Measurements from ENCODE around the gene FREM1.
"Not testable (repeated sequence)": the region's sequence is repeated elsewhere in the genome, so short reads cannot be mapped to it uniquely, and the experiment has no call there.

FREM1 gene, protein sequence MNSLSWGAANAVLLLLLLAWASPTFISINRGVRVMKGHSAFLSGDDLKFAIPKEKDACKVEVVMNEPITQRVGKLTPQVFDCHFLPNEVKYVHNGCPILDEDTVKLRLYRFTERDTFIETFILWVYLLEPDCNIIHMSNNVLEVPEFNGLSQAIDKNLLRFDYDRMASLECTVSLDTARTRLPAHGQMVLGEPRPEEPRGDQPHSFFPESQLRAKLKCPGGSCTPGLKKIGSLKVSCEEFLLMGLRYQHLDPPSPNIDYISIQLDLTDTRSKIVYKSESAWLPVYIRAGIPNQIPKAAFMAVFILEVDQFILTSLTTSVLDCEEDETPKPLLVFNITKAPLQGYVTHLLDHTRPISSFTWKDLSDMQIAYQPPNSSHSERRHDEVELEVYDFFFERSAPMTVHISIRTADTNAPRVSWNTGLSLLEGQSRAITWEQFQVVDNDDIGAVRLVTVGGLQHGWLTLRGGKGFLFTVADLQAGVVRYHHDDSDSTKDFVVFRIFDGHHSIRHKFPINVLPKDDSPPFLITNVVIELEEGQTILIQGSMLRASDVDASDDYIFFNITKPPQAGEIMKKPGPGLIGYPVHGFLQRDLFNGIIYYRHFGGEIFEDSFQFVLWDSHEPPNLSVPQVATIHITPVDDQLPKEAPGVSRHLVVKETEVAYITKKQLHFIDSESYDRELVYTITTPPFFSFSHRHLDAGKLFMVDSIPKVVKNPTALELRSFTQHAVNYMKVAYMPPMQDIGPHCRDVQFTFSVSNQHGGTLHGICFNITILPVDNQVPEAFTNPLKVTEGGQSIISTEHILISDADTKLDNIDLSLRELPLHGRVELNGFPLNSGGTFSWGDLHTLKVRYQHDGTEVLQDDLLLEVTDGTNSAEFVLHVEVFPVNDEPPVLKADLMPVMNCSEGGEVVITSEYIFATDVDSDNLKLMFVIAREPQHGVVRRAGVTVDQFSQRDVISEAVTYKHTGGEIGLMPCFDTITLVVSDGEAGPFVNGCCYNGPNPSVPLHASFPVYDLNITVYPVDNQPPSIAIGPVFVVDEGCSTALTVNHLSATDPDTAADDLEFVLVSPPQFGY (N-terminal part only)

GRCh38 chr9:14909961-14910805 lies at the start of gene FREM1:
Gene FREM1 (minus strand): TSS chr9:14910428. CDS start chr9:14868977, 41,451 bp downstream.
- DNase-seq: no peak

GRCh38 chr9:14958989-14959388 lies 48.8 kb upstream of the FREM1 start:
- DNase-seq: no peak

DNA sequence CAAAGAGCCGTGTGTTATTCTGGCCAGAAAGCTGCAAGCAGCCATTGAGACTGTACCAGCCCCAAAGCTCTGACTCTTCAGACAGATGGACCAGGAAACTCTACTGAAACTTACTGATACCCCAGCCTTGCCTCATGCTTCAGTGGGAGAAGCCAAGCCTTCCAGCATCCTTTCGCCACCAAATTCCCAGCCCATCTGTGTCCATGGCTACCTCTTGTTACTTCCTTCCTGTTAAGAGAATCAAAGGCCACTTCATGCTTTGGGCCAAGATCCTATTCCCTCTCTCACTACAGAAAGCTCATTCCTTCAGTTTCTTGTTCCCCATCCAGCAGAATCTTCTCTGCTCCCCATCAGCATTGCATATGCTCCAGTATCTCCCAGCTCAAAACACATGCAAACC lies 46.9 kb upstream of the FREM1 start:
- no peak for DNase-seq

DNA sequence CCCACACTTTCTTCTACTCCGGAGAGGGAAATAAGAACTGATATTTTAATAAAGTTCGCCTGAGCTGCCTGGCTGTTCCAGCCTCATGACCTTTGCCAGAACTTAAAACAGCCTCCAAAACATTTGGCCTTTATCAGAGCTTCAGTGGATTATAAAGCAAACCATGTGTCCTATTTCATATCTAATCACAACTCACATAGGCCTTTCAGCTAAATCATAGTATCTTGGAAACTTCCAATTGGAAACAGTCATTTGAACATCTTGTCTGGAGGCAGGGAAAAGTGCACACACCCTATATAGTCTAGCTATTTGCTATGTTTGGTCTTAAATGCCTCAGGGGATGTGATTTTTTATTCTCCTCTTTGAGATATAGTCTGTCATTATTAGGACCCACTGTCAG lies 46.0 kb upstream of the FREM1 start:
- no peak for DNase-seq

DNA sequence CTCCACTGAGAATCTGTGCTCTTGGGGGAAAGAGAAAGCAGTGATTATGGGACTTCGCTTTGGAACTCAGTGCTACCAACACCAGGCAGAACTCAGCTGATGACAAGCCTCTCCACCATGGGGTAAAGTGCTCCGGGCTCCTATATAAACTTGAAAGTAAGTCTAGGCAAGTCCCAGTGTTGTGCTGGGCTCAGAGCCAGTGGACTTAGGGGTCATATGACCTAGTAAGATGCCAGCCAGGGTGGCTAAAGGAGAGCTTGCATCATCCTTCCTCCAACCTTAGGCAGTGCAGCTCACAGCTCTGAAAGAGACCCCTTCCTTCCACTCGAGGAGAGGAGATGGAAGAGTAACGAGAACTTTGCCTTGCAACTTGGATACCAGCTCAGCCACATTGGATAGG lies 35.1 kb upstream of the FREM1 start:
- no peak for DNase-seq

DNA sequence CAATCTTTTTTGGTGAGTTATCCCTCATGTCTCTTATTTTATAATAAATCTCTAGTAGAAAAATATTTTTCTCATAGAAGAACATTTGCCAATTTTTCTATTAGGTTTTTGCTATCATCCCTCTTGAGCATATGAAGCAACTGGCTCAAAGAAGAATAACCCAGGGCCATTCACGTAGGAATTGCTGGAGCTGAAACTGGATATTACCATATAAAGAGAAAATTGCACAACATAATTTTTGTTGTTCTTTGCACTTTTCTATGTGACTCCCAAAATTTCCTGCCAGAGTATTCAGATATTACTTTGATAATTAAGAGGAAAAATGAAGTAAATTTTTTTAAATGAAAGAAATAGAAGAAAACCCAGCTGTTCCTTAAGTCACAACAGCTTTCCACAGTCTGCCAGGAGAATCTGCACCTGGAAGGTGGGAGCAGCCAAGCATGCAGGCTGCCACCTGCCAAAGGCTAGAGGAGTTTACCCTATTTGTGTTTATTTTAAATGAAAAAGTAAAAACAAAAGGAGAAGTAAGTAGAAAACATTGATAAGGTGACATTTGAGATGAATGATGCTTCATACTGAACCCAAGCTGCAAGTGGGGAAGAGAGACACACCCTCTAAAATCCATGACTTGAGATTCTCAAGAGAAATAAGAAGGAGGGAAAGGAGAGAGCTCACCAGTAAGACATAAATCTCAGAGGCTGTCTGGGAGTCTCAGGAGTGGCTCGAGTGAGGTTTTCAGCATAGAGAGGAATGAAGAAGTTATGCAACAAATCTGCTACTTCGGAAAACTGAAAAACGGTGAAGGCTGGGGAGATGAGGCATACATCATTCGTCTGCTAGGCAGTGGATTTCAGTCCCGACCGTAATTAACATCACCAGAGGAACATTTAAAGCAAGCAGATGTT lies 31.5 kb upstream of the FREM1 start:
- no peak for DNase-seq

DNA sequence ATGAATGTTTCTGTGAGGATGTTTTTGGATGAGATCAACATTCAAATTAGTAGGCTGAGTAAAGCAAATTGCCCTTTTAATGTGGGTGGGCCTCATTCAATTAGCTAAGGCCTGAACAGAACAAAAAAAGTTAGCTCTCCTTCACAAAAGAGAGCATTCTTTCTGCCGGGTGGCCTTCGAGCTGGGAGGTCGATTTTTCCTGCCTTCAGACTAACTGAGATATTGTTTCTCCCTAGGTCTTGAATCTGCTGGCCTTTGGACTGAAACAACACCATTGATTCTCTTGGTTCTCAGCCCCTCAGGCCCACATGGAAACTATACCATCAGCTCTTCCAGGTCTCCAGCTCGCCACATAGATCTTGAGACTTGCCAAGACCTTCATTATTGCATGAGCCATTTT lies 29.1 kb upstream of the FREM1 start:
- DNase-seq: no peak

GRCh38 chr9:14937216-14937615 lies 27.0 kb upstream of the FREM1 start:
- no peak for DNase-seq

GRCh38 chr9:14936491-14936890 lies 26.3 kb upstream of the FREM1 start:
- DNase-seq: no peak

DNA sequence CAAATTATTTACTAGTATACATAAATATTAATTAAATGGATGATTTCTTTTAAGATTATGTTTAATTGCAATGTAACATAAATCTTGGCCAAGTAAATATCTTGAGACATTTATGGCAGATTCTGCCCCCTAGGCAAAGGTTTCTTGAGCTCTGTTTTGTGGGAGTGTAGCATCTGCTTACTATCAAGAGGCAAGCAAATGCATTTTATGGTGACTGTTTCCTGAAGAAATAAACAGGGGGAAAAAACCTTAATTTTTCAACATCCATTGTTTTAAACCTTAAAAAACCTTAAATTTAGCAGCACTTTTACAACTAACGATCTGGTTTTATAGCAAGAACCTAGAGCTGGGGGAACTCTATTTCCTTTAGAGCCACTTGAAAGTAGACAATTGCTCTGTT lies 25.7 kb upstream of the FREM1 start:
- DNase-seq: no peak

- no peak for DNase-seq
Measured at GRCh38 chr9:14935106-14935751, 25.0 kb upstream of the FREM1 start.

- DNase-seq: no peak
Measured at GRCh38 chr9:14932641-14933040, 22.4 kb upstream of the FREM1 start.

GRCh38 chr9:14932231-14932630 lies 22.0 kb upstream of the FREM1 start:
- DNase-seq: no peak

- DNase-seq: no peak
Measured at GRCh38 chr9:14926941-14927624, 16.9 kb upstream of the FREM1 start.

GRCh38 chr9:14924230-14925219 lies 14.3 kb upstream of the FREM1 start:
- no peak for DNase-seq

- DNase-seq: no peak
Measured at GRCh38 chr9:14923701-14924100, 13.5 kb upstream of the FREM1 start.

DNA sequence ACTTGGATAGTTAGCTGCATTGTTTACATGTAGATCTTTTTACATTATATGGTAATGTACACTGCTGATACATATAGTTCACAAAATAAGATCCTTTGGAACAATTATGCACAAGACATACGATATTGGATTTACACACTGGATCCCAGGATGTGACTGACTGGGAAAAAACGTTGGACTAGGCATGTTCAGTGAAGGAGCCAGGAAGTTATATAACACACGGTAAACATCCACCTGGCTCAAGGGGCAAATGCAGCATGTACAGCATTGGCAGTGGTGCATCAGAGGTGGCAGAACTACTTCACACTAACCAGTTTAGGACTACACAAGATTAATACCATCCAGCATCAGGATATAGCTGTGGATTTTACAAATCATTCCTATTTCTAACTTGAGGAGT lies 10.6 kb upstream of the FREM1 start:
- not testable (repeated sequence) for DNase-seq

DNA sequence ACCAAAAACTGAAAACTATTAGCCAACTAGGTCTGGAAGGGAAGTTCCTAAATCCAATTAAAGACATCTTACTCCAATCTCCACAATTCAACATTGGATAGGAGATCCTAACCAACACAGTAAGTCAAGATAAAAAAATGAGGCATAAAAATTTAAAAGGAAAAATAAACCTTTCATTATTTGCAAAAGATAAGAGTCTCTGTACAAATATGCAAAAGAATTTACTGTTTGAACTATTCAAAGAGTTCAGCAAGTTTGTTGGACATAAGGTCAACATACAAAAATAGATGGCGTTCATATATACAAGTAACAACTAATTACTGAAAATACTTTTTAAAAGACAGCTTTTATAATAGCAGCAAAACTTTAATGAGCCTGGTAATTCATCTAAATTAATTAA lies 3.1 kb upstream of the FREM1 start:
- DNase-seq: no peak

DNA sequence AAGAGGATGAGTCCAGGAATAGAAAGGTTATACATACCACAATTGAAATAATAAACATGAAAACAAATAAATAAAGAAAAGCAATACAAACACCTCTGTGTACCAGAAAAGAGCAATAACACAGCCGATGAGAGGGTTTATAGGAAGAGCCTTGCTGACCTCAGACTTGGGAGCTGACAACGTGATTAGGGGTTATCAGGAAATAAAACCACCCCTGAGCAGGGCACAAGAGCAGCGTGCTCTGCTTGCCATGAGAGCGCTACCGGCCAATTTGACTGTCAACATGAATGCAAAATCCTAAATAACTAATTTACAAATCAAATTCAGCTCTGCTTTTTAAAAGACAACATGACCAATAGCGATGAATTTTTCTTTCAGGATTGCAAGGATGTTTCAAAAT lies 2.6 kb upstream of the FREM1 start:
- no peak for DNase-seq
